Loucy (cell line): ENCODE results near the gene OTOS.

ENCODE experiments used
- EZH2phosphoT487 ChIP-seq: fragments of 200-600 bp; IDR thresholded peaks from 2 replicates; pipeline ENCODE4 v1.6.1; 2018; ENCODE audit warnings: antibody characterized with exemption, mild to moderate bottlenecking, moderate library complexity, borderline replicate concordance
- TF ChIP-seq, protein P1 (sequence below): fragments of 200-600 bp; sonication (generic); conservative IDR thresholded peaks from 2 replicates; pipeline ENCODE4 v1.5.1; 2014; ENCODE audit warnings: mild to moderate bottlenecking, antibody characterized with exemption, low read length

GRCh38 chr2:240162939-240163714 lies 22.7 kb upstream of the OTOS start:
- TF ChIP-seq, protein P1, sequence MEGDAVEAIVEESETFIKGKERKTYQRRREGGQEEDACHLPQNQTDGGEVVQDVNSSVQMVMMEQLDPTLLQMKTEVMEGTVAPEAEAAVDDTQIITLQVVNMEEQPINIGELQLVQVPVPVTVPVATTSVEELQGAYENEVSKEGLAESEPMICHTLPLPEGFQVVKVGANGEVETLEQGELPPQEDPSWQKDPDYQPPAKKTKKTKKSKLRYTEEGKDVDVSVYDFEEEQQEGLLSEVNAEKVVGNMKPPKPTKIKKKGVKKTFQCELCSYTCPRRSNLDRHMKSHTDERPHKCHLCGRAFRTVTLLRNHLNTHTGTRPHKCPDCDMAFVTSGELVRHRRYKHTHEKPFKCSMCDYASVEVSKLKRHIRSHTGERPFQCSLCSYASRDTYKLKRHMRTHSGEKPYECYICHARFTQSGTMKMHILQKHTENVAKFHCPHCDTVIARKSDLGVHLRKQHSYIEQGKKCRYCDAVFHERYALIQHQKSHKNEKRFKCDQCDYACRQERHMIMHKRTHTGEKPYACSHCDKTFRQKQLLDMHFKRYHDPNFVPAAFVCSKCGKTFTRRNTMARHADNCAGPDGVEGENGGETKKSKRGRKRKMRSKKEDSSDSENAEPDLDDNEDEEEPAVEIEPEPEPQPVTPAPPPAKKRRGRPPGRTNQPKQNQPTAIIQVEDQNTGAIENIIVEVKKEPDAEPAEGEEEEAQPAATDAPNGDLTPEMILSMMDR, result no peak
- no peak for TF ChIP-seq EZH2phosphoT487
